ENCODE measurements around the gene ELL.

DNA sequence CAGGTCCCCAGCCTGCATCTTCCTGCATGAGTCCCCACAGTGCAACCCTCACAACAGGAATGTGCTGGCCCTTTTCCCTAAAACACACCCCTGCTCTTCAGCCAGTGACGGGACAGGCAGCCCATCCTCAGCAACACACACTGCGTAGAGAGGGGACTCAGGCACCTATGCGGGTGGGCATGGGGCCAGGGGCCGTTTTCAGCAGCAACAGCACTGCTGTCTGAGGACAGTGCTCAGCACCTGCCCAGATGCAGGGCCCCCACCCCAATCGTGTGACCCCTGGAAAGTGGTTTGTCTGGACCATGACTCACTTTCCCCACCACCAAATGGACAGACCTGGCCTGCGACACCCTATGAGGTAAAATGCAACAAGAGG is 55.9 kb downstream of the ELL start:
- TF ChIP-seq, protein P1, sequence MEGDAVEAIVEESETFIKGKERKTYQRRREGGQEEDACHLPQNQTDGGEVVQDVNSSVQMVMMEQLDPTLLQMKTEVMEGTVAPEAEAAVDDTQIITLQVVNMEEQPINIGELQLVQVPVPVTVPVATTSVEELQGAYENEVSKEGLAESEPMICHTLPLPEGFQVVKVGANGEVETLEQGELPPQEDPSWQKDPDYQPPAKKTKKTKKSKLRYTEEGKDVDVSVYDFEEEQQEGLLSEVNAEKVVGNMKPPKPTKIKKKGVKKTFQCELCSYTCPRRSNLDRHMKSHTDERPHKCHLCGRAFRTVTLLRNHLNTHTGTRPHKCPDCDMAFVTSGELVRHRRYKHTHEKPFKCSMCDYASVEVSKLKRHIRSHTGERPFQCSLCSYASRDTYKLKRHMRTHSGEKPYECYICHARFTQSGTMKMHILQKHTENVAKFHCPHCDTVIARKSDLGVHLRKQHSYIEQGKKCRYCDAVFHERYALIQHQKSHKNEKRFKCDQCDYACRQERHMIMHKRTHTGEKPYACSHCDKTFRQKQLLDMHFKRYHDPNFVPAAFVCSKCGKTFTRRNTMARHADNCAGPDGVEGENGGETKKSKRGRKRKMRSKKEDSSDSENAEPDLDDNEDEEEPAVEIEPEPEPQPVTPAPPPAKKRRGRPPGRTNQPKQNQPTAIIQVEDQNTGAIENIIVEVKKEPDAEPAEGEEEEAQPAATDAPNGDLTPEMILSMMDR (IDR thresholded peaks at IDR 0.05), result no peak
- no peak for TF ChIP-seq POLR2A (IDR thresholded peaks at IDR 0.05)
- no peak for TF ChIP-seq POLR2AphosphoS5 (IDR thresholded peaks at IDR 0.05)
- no peak for TF ChIP-seq EP300 (IDR thresholded peaks at IDR 0.05)

All from upper lobe of left lung (tissue), 4 donors.